K562 (cell line): ENCODE measurements around the gene AGRP. TPM values are rescaled to one million over a fixed set of nuclear protein-coding genes. Genes with fewer than 3 reads are reported as not detected.

Experiments
- ATAC-seq: fragments of 200-7000 bp; cut with Tn5 transposase; 3 replicates; pipeline ENCODE4 v1.9.1; 2020; ENCODE audit warnings: moderate library complexity
- BruUV-seq: library from RNA; stranded (reverse); fragments of 400-500 nt; replicated peaks from 2 replicates; lab custom pipeline; 2021; lab: Mats Ljungman, UMichigan
- CTCF ChIA-PET: fragments of 300-600 bp; formaldehyde crosslinking; extraction: SDS; loops from one replicate; lab custom pipeline; 2021; ENCODE audit warnings: low intra/inter-chr PET ratio; lab: Yijun Ruan, JAX
- POLR2A ChIA-PET: fragments of 300-600, 350-650 bp; sonication (Branson Sonifier 250); formaldehyde crosslinking; extraction: SDS; loops from one replicate; lab custom pipeline; 2021; ENCODE audit warnings: antibody characterized with exemption, inconsistent platforms; lab: Yijun Ruan, JAX
- DNase-seq, 4 experiments: peaks; one replicate each; pipeline versions ENCODE4 v3.0.0 to v3.0.0-alpha.2; 2011 to 2018; ENCODE audit warnings: low spot score in 3 of 4, mixed read lengths in 3 of 4; ENCODE audit errors: extremely low read depth in 1 of 4
- FAIRE-seq: peaks from 2 replicates; lab custom pipeline; 2011; peaks lifted over from hg19 to GRCh38; lab: Jason Lieb, UNC
- H2AFZ ChIP-seq: 2 replicates; pipeline ENCODE4 v1.6.0; 2011; ENCODE audit warnings: low read depth, low read length, control low read depth, inconsistent platforms
- H3K27ac ChIP-seq: fragments of 200-600 bp; 3 replicates; pipeline ENCODE4 v1.8.0; 2011; ENCODE audit warnings: low read depth, mild to moderate bottlenecking, control low read depth, inconsistent platforms, low read length, moderate library complexity, mixed read lengths; ENCODE audit errors: extremely low read depth
- H3K27me3 ChIP-seq, 2 experiments: fragments of 300-600 bp in 1 of 2; 2 replicates in 1 of 2; 3 replicates in 1 of 2; pipeline versions ENCODE4 v1.6.0 to v1.8.0; 2011; ENCODE audit warnings: inconsistent platforms in 2 of 2, low read length in 2 of 2, mild to moderate bottlenecking in 1 of 2, mixed read lengths in 1 of 2, moderate library complexity in 1 of 2; ENCODE audit not compliant: control insufficient read depth in 2 of 2, insufficient read depth in 2 of 2
- H3K36me3 ChIP-seq: fragments of 300-600 bp; 3 replicates; pipeline ENCODE4 v1.8.0; 2011; ENCODE audit warnings: mild to moderate bottlenecking, low read length, inconsistent platforms; ENCODE audit not compliant: control insufficient read depth, insufficient read depth
- H3K4me1 ChIP-seq, 2 experiments: fragments of 200-600 bp in 1 of 2; replicated peaks in 1 of 2; 2 replicates in 1 of 2; 3 replicates in 1 of 2; pipeline versions ENCODE4 v1.5.1 to v1.8.0; 2011; ENCODE audit warnings: inconsistent platforms in 2 of 2, low read length in 2 of 2, mild to moderate bottlenecking in 1 of 2, mixed read lengths in 1 of 2, moderate library complexity in 1 of 2; ENCODE audit not compliant: control insufficient read depth in 2 of 2, insufficient read depth in 2 of 2
- H3K4me2 ChIP-seq: 2 replicates; pipeline ENCODE4 v1.6.1; 2011; ENCODE audit warnings: low read length, control low read depth, inconsistent platforms, mixed read lengths; ENCODE audit not compliant: insufficient read depth
- H3K4me3 ChIP-seq: fragments of 200-600 bp; sonication (generic), shearing (Covaris generic); 2 replicates; pipeline ENCODE4 v1.5.1; 2016; ENCODE audit warnings: control low read depth, inconsistent platforms
- H3K79me2 ChIP-seq: fragments of 200-600 bp; 3 replicates; pipeline ENCODE4 v1.8.0; 2011; ENCODE audit warnings: low read length, inconsistent platforms; ENCODE audit not compliant: control insufficient read depth, insufficient read depth
- H3K9ac ChIP-seq, 2 experiments: 2 replicates each; pipeline versions ENCODE4 v1.6.0 to v1.6.1; 2011; ENCODE audit warnings: low read depth in 2 of 2, low read length in 2 of 2, control low read depth in 1 of 2, inconsistent platforms in 1 of 2, mild to moderate bottlenecking in 1 of 2, mixed read lengths in 1 of 2; ENCODE audit not compliant: insufficient read depth in 1 of 2
- H3K9me1 ChIP-seq: one replicate; pipeline ENCODE4 v1.6.0; 2011; ENCODE audit warnings: inconsistent platforms, mild to moderate bottlenecking, low read length, moderate library complexity; ENCODE audit not compliant: control insufficient read depth, insufficient read depth
- H3K9me3 ChIP-seq: replicated peaks from 2 replicates; pipeline ENCODE4 v1.5.1; 2011; ENCODE audit warnings: low read depth, low read length, inconsistent platforms; ENCODE audit not compliant: control insufficient read depth, insufficient read depth
- H4K20me1 ChIP-seq: replicated peaks from 2 replicates; pipeline ENCODE4 v1.6.1; 2011; ENCODE audit warnings: low read length, inconsistent platforms, mixed read lengths; ENCODE audit not compliant: control insufficient read depth, insufficient read depth
- ATF7 ChIP-seq: fragments of 450-650 bp; IDR thresholded peaks from 2 replicates; pipeline ENCODE4 v1.7.1; 2014; ENCODE audit warnings: mild to moderate bottlenecking, moderate library complexity
- C11orf30 ChIP-seq: fragments of 450-650 bp; IDR thresholded peaks from 2 replicates; pipeline ENCODE4 v1.6.1; 2016; ENCODE audit warnings: low read depth, mild to moderate bottlenecking
- JUND ChIP-seq, 2 experiments: IDR thresholded peaks; 2 replicates in 1 of 2; 3 replicates in 1 of 2; pipeline ENCODE4 v1.6.1; 2011; ENCODE audit warnings: borderline replicate concordance in 2 of 2, low read depth in 2 of 2, low read length in 2 of 2, improper control_type of control experiment in 1 of 2, missing biosample characterization in 1 of 2, missing genetic modification characterization in 1 of 2, missing genetic modification reagents in 1 of 2
- KDM1A ChIP-seq, 2 experiments: fragments of 450-650 bp; IDR thresholded peaks; 2 replicates each; pipeline ENCODE4 v1.6.1; 2016; ENCODE audit warnings: mild to moderate bottlenecking in 2 of 2
- MAFG ChIP-seq: fragments of 450-650 bp; conservative IDR thresholded peaks from 2 replicates; pipeline ENCODE4 v1.6.1; 2016; ENCODE audit warnings: missing genetic modification characterization, missing compliant biosample characterization
- MAFK ChIP-seq: IDR thresholded peaks from 2 replicates; pipeline ENCODE4 v1.6.1; 2011; ENCODE audit warnings: low read length, improper control_type of control experiment
- NFIC ChIP-seq: fragments of 450-650 bp; IDR thresholded peaks from 2 replicates; pipeline ENCODE4 v1.6.1; 2017; ENCODE audit warnings: mild to moderate bottlenecking, inconsistent platforms
- ZNF316 ChIP-seq: fragments of 450-650 bp; IDR thresholded peaks from 2 replicates; pipeline ENCODE4 v1.6.1; 2016
- WGBS: fragments of 100-300 bp; shearing (Covaris generic); methylation state at CpG from one replicate; pipeline ENCODE4 v1.1.6; 2016; ENCODE audit warnings: low coverage, mixed read lengths; ENCODE audit not compliant: insufficient coverage; ENCODE audit errors: missing lambda C conversion rate; 5-methylcytosine and 5-hydroxymethylcytosine counted together
- in situ Hi-C: fragments of 300-500 bp; cut with MboI; formaldehyde crosslinking; loops from 4 replicates; pipeline ENCODE4 v1.15.0; 2018; ENCODE audit warnings: inconsistent platforms, mixed read lengths
- intact Hi-C: fragments of 100-400 bp; cut with micrococcal nuclease; formaldehyde crosslinking; loops from 2 replicates; pipeline ENCODE4 v1.14.2; 2022
- polyA plus RNA-seq, 8 experiments: library from polyadenylated mRNA; depleted of rRNA in 4 of 8; stranded (reverse) in 5 of 8; unstranded in 3 of 8; fragments of >200 nt; fragmentation: Nextera tagmentation in 2 of 8; fragmentation: Illumina TruSeq in 1 of 8; extraction: Ambion mirVana in 2 of 8; extraction: Trizol in 1 of 8; gene quantifications; 2 replicates each; pipeline versions ENCODE4 v1.2.1 to v1.2.3, GENCODE V29; 2011 to 2014; ENCODE audit warnings: inconsistent platforms in 1 of 8, missing spikeins in 1 of 8
- total RNA-seq, 7 experiments: library from RNA; depleted of rRNA in 6 of 7; stranded (reverse); fragments of >200 nt in 6 of 7; fragmentation: Illumina TruSeq in 2 of 7; extraction: Trizol in 2 of 7; gene quantifications; 2 replicates each; pipeline versions ENCODE4 v1.2.1 to v1.2.3, GENCODE V29; 2011 to 2021; ENCODE audit warnings: low replicate concordance in 1 of 7
- TF ChIP-seq, protein P1 (sequence below): sonication (generic); formaldehyde crosslinking; IDR thresholded peaks from 2 replicates; pipeline ENCODE4 v1.8.1; 2023; ENCODE audit warnings: mild to moderate bottlenecking, missing genetic modification reagents
- TF ChIP-seq, protein P2 (sequence below), 2 experiments: fragments of 450-650 bp in 1 of 2; sonication (generic) in 1 of 2; formaldehyde crosslinking in 1 of 2; IDR thresholded peaks in 1 of 2; conservative IDR thresholded peaks in 1 of 2; 2 replicates each; pipeline versions ENCODE4 v1.6.1 to v1.8.1; 2016 to 2023; ENCODE audit warnings: mild to moderate bottlenecking in 2 of 2, moderate library complexity in 2 of 2, inconsistent platforms in 1 of 2, missing genetic modification reagents in 1 of 2
- TF ChIP-seq, protein P3 (sequence below): fragments of 450-650 bp; IDR thresholded peaks from 2 replicates; pipeline ENCODE4 v1.6.1; 2016
- TF ChIP-seq, protein P4 (sequence below): sonication (generic); formaldehyde crosslinking; IDR thresholded peaks from 2 replicates; pipeline ENCODE4 v1.8.0; 2022; ENCODE audit warnings: mild to moderate bottlenecking, missing genetic modification reagents

The AGRP gene
- total and polyA plus RNA-seq, 9 of the 15 experiments (the other 6 are each of a cell fraction or from before 2014, with no cell fraction given), result not detected

DNA sequence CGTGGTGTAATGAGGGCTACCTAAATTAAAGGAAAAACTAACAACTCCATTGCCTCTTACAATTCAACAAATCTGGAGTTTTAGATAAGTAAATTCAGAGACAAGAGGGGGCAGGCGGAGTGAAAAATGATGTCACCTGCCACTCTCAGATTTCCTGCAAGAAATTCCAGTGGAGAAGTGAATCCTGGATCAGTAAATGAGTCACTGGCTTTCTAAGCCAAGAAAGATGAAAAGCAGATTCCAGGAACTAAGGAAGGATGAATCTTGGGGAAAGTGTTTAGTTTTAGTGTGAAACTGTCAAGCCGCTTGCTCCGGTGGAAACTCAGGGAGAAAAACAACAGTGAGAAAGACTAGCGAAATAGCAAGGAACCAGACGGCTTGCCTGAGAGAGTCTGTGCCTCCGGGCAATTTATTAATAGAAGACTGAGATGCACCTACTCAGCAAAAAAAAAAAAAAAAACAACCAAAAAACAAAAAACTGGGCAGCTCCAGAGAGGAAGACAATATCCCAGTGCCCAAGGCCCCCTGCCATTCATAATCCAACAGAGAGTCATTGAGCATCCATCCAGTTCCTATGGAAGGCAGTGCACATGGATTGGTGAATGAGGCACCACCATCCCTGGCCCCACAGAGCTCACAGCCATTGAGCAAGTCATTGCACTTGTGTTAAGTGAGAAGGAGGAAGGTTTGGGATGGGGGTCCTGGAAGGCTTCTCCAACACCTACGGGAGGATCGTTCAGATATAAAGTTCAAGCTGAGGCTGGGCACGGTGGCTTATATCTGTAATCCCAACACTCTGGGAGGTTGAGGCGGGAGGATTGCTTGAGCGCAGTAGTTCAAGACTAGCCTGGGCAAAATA is 33.2 kb upstream of the AGRP start:
- H3K9me3 ChIP-seq, result no peaks in the 10 kb centered on the region
- H3K4me3 ChIP-seq, result no peak overlapping the region
- ATAC-seq (no peak), DNase-seq (no peak), FAIRE-seq (no peak)
- no peak overlapping the region for H3K27ac ChIP-seq
- BruUV-seq, result no TSS peak
- POLR2A ChIA-PET, result interaction anchor here (1.0 kb wide), 2 partner anchors 25 to 33 kb away, joined by 3 read pairs; partner anchors contain the start of gene AGRP
- peaks cover 2 to 6% of the 10 kb centered on the region in 2 experiments; a peak in 4 of 5 replicates for H3K4me1 ChIP-seq
- H3K36me3 ChIP-seq, result no peaks in the 10 kb centered on the region
- H3K79me2 ChIP-seq, result no peaks in the 10 kb centered on the region
- CTCF ChIA-PET, result interaction anchor here (0.6 to 5.8 kb wide), 2 partner anchors 23 to 559 kb away, joined by 4 to 53 read pairs; no protein-coding TSS in a partner anchor
- H3K9ac ChIP-seq, result no peak overlapping the region
- no peak overlapping the region for H3K4me2 ChIP-seq
- intact Hi-C loops (loop anchor here (10.0 kb wide), 1 partner anchor 92 kb away; no protein-coding TSS in a partner anchor), in situ Hi-C loops (no loop called here)
- WGBS, result 52% methylated on average over 12 of the region's 12 CpGs
- H3K9me1 ChIP-seq, result no peaks in the 10 kb centered on the region
- H3K27me3 ChIP-seq, result no peaks in the 10 kb centered on the region
- TF ChIP-seq, protein P1, sequence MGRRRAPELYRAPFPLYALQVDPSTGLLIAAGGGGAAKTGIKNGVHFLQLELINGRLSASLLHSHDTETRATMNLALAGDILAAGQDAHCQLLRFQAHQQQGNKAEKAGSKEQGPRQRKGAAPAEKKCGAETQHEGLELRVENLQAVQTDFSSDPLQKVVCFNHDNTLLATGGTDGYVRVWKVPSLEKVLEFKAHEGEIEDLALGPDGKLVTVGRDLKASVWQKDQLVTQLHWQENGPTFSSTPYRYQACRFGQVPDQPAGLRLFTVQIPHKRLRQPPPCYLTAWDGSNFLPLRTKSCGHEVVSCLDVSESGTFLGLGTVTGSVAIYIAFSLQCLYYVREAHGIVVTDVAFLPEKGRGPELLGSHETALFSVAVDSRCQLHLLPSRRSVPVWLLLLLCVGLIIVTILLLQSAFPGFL (CRISPR knock-in tag), result 0 out of 2 replicates have a peak, but pooled peaks have one; percentile 60
- TF ChIP-seq MAFK, result peak; percentile 10; the same call in 1 of the 2 replicates
- peak; percentile 44; the same call in 1 of the 2 replicates for TF ChIP-seq ATF7
- no peak for TF ChIP-seq KDM1A (IDR thresholded peaks at IDR 0.05)
- TF ChIP-seq JUND (IDR thresholded peaks at IDR 0.05; ENCODE audit: borderline replicate concordance, low read depth, low read length), result peak; percentile 19; the same call in 1 of the 2 replicates
- TF ChIP-seq JUND (tag; IDR thresholded peaks at IDR 0.05; ENCODE audit: borderline replicate concordance, low read depth, low read length), result no peak
- TF ChIP-seq MAFG (tag), result peak; percentile 44; the same call in 1 of the 2 replicates
- TF ChIP-seq, protein P2, sequence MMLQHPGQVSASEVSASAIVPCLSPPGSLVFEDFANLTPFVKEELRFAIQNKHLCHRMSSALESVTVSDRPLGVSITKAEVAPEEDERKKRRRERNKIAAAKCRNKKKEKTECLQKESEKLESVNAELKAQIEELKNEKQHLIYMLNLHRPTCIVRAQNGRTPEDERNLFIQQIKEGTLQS (IDR thresholded peaks at IDR 0.05), result peak; percentile 76
- TF ChIP-seq, protein P2 (CRISPR knock-in tag; conservative IDR thresholded peaks at IDR 0.05), result no peak
- peak; percentile 69 for TF ChIP-seq ZNF316
- TF ChIP-seq, protein P3, sequence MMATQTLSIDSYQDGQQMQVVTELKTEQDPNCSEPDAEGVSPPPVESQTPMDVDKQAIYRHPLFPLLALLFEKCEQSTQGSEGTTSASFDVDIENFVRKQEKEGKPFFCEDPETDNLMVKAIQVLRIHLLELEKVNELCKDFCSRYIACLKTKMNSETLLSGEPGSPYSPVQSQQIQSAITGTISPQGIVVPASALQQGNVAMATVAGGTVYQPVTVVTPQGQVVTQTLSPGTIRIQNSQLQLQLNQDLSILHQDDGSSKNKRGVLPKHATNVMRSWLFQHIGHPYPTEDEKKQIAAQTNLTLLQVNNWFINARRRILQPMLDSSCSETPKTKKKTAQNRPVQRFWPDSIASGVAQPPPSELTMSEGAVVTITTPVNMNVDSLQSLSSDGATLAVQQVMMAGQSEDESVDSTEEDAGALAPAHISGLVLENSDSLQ, result peak; percentile 34; the same call in 1 of the 2 replicates
- peak; percentile 28; the same call in 1 of the 2 replicates for TF ChIP-seq C11orf30
- TF ChIP-seq NFIC, result no peak
- TF ChIP-seq, protein P4, sequence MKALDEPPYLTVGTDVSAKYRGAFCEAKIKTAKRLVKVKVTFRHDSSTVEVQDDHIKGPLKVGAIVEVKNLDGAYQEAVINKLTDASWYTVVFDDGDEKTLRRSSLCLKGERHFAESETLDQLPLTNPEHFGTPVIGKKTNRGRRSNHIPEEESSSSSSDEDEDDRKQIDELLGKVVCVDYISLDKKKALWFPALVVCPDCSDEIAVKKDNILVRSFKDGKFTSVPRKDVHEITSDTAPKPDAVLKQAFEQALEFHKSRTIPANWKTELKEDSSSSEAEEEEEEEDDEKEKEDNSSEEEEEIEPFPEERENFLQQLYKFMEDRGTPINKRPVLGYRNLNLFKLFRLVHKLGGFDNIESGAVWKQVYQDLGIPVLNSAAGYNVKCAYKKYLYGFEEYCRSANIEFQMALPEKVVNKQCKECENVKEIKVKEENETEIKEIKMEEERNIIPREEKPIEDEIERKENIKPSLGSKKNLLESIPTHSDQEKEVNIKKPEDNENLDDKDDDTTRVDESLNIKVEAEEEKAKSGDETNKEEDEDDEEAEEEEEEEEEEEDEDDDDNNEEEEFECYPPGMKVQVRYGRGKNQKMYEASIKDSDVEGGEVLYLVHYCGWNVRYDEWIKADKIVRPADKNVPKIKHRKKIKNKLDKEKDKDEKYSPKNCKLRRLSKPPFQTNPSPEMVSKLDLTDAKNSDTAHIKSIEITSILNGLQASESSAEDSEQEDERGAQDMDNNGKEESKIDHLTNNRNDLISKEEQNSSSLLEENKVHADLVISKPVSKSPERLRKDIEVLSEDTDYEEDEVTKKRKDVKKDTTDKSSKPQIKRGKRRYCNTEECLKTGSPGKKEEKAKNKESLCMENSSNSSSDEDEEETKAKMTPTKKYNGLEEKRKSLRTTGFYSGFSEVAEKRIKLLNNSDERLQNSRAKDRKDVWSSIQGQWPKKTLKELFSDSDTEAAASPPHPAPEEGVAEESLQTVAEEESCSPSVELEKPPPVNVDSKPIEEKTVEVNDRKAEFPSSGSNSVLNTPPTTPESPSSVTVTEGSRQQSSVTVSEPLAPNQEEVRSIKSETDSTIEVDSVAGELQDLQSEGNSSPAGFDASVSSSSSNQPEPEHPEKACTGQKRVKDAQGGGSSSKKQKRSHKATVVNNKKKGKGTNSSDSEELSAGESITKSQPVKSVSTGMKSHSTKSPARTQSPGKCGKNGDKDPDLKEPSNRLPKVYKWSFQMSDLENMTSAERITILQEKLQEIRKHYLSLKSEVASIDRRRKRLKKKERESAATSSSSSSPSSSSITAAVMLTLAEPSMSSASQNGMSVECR, result no peak
- no peak overlapping the region for H2AFZ ChIP-seq
- no peaks in the 10 kb centered on the region for H4K20me1 ChIP-seq
